ENCODE measurements around the gene TGFA.

DNA sequence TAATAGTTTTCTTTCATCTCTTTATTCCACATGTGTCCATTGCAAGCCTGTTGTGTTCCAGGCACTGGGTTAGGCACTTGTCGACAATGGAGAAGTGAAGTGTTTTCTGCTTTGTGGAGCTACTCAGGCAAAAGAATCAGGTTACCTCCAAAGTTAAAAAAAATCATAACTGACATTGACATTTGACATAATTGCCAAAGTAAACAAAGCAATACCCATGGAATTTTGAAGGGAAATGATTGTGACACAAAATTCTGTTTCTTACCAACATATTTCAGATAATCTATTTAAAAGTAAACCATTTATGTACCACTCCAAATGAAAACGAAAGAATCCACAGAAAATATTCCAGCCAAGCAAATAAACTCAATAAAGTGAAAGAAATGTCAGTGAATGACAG is 6.4 kb upstream of the TGFA start:
- TF ChIP-seq CTCF (IDR thresholded peaks at IDR 0.05) (no peak), EP300 (IDR thresholded peaks at IDR 0.05) (no peak), POLR2A (IDR thresholded peaks at IDR 0.05) (no peak), POLR2AphosphoS5 (IDR thresholded peaks at IDR 0.05) (no peak)
